HG03378 (cell line): ENCODE data around the gene NCAM1.

ENCODE experiments used
- ATAC-seq: cut with Tn5 transposase; IDR thresholded peaks from one replicate; pipeline ENCODE4 v1.9.1; 2021; ENCODE audit warnings: mild to moderate bottlenecking, moderate library complexity; ENCODE audit not compliant: unreplicated experiment

Gene NCAM1

DNA sequence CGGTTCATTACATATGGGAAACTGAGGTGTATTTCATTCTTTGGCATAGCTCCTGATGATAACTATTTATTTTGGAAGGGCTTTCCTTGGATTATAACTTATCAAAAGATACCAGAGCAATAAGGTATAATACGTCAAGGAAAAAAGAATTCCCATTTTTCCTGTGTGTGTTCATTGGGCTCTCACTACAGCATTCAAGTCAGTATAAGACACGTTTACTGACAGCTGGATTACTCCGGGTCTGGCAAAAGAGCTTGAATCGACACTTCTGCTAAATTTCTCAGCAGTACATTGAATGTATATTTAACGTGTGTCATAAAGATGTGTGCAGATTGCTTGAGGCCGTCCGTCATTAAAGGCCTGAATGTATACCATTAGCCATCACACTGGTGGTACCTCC is 163.4 kb downstream of the NCAM1 start:
- ATAC-seq, result no peak

DNA sequence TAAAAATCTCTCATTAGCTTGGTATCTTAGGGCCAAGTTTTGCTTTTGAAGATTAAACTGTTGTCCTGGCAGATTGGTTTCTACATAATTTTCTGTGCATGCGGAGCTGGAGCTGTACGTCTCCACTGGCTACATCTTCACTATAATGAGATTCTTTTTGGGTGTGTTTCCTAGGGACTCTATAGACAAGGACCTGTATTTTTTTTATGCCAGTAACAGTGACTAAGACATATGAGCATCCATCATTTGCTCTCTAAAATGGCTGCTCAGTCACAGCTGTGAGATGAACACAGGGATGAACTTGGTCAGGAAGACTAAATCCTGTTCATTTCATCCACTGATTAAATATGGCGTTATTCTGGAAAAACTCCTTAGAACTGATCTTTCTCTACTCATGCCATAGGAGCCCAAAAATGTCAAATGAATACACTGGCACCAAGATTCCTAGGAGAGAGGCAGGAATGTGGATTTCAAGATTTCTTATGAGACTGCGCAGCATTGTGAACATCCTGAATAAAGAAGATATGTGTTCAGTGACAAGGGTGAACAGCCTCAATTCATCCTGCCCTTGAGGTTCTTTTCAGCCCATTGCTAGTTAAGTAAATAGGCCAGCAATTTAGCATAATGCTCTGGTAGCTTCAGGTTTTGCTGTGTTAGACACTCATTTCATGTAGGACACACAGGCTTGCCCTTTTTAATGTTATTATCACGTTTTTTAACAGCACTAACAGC is 168.2 kb downstream of the NCAM1 start:
- no peak for ATAC-seq

DNA sequence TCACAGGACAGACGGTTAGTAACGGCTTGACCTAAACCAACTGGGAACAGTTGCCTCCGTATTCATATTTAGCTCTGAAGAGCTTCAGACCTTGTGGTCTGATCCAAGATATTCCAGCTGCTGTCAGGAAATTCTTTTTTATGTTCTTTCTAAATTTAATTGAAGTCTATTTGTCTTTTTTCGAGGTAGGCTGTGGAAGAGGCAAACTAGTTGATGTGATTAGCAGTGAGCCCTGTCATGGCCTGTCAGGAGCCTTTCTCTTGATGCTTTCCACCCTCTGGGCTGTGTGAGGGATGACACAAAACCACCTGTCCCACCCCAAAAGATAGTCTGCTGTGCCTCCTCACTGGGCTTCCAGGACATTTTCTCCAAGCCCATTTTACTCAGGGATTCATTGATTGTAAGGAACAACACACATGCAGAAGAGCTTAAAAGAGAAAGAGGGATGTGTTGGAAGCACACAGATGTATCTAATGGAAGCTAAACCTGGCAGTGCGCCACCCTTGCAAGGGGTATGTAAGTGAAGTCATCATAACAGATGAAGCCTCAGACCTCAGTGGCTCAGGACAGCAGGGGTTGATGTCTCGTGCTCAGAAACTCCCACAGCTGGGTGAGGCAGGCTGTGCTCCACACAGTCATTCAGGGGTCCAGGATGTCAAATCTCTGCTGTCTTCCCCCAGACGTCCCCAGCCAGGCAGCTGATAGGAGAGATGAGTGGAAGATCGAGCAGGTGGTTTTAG is 170.0 kb downstream of the NCAM1 start:
- ATAC-seq, result no peak

DNA sequence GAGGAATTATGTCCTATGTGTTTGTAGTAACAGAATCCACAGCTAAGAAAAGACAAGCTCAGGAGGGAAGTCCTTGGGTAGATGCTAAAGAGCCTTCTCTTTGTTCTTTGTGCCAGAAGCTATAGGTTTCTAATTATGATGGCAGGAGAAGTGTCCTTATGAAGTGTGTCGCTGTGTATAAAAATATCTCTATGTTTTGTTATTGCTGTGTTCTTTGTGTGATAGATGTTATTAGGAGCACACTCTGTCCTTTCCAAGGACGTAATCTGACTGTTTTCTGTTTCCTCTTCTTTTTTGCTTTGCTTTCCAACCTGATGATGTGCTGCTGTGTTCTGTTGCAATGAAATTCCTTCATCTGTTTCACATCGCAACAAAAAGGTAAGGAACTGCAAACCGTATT is 171.9 kb downstream of the NCAM1 start:
- ATAC-seq, result no peak

DNA sequence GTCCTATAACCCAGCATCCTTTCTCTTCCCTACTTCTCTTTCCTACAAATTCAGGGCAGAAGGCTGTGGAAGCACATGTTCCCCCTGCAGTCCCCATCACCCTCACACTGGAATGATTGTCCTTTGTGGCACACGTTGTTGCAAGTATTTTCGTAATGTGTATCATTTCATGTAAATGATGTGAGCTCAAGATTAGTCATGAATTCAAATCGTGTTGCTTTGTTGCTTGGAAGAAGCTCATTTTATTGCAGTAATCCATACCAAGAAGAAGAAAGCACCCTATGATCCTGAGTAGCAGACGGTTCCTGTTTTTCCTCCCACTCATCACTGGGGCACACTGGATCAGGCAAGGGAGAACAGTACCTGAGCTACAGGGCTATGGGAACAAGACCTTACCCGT is 173.4 kb downstream of the NCAM1 start:
- no peak for ATAC-seq

DNA sequence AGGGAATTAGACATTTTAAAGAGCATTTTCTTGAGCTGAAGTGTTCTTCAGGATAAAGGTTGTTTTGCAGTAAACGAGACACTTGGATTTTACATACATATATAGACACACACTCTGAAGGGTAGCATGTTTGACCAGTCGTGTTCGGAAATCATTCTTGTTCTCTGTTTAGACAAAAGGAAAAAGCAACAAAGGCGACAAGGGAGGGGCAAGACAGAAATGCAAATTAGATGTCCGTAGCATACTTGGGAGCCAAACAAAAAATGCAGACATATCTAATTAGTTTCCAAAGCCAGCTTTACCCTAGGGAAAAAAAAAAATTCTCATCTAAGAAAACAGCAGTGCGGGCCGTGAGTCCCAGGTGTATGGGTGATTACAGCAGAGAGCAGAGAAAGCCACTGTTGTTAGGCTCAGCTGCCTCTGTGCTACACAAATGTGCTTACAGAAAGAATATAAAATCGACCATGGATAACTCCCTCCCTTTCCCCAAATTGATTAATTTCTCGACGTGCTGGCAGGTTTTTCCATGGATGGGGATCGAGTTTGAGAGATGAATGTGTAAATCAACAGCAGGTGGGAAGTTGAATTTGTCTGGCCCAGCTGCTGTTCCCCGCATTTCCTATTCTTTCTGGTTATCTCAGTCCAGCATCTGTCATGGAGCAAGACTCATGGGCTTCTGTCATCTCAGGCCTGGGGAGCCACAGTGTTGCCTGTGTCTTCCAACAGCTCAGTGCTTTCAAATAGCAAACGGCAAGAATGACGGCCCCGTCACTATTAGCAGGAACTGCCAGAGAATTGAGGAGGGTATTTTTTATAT is 176.7 kb downstream of the NCAM1 start:
- no peak for ATAC-seq

DNA sequence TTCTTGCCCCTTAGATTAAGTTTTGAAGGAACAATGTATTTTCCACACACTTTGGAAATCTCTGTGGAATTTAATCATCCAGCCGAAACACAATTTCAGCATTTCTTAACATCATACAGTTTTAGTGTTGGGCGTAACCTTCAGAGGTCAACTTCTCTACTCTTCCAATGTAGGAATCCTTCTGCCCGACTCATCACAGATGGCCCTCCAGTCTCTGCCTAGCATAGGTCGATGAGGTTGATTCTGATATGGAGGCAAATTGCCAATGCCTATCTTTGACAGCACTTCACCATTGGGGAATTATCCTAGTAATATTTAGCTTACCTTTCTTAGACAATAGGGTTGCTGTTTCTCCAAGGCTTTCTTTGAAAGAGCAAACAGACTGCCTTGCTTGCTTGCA is 177.5 kb downstream of the NCAM1 start:
- no peak for ATAC-seq

DNA sequence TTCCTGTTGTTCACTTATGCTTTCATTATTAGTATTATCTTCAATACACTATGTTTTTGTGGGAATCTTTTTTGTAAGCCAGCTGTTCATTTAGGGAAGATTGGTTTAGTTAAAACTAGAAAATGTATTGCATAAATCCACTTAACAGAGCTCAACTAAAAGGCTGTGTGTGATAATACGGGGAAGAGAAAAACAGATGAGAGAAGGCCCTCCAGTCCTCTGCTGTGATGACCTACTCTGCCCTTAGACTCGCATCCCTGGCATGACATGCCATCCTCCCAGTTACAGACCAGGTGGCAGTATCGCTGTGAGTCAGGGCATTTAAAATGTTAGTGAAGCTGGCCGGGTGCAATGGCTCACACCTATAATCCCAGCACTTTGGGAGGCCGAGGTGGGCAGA is 179.8 kb downstream of the NCAM1 start:
- no peak for ATAC-seq

DNA sequence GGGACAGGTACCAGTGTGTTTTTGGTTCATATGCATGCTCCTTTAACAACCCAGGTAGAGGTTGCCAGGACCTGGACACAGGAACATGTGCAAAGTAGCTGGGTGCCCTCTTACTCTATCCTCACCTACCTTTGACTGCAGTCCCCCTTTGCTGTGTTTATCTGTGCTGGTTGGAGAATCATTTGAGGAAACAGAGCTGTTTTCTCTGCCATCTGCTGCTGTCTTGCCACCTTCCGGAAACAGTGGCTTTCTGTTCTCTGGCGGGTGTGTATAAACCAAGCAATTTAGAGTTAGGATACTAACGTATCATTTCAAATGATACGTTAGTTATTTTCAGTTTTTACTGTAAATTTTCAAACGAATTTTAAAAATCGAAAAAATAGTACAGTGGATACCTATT is 181.3 kb downstream of the NCAM1 start:
- no peak for ATAC-seq

DNA sequence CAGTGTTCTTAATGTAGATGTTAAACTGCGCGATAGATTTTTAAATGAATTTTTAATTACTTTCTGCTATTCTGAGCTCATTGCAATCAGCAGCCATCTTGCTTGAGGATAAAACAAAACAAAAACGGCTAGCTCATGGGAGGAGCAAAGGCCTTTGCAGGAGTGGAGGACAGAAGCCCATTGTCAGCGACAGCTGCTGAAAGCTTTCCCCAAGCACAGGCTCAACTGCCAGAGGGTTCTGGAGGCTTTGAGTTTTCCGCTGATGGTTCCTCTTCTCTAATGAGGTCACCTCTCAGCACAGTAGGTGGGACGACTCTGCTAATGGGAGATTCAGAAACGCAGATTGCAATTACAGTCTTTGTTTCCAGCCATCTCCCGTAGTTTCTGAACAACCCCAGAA is 186.0 kb downstream of the NCAM1 start:
- ATAC-seq, result no peak

DNA sequence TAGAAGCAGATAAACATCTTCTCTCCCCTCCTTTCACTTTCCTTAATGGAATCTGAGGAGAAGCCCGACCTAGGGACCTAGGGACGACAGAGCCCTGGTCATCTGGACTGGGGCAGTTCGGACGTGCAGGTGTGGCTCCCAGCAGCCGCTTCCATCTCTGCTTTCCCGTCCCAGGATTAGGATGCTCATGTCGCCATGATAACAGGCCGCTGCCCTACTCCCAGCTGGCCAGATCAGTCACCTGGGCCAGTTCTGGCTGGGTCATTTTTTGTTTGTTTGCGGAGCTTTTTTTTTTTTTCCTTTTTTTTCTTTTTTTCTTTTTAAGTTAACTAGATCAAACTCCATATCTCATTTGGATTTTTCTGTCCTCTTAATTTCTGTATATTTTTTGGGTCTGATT is 186.9 kb downstream of the NCAM1 start:
- no peak for ATAC-seq

DNA sequence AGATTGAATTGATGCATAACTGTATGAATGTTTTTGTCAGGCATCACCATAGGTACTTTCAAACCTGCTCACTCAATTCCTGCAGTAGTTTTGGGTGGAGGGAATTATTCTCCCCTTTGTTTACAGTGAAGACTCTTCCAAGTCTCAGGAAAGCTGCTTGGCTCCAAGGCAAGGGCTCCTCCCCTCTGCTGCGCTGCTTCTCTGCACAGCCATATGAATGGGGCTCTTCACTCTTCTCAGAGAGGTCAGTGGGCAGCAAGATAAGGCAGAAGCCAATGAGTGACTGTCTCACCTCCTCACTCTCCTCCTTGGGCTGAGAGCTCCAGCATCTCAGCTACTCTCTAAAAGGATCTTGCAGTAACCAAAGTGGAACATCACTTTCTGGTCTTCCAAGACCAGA is 187.4 kb downstream of the NCAM1 start:
- no peak for ATAC-seq

DNA sequence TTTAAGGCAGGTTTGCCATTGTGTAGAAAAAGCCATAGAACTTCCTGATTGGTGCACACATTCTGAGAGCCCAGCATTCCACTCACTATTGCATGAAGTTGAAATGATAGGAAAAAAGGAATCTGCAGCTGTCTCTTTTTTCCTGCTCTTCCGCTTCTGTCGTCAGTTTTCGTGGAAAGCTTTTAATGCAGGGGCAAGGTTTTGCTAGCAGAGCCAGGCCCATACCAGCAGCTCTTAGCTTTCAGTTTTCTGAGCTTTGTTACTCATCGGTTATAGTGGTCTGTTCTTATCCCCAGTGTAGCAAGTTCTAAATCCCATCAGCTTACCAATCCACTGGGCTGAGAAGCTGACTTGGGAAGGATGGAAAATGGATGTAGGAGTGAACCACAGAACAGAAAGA is 190.3 kb downstream of the NCAM1 start:
- no peak for ATAC-seq

DNA sequence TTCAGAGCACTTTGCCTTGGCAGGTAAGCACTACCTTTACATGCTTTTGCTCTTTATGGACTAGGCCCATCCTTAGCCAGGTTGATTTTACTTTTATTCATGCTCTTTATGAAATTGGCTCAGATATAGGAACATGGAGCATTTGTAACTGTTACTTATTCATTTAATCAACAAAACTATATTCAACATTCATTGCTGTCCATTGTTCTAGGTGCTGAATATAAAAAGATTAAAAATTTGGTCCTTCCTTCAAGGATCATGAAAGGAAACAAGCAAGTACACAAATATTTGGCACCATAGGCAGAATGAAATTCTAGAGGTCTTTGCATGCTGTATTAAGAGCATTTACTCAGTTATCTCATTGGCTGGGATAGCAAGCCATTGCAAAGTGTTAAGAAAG is 191.3 kb downstream of the NCAM1 start:
- ATAC-seq, result no peak

DNA sequence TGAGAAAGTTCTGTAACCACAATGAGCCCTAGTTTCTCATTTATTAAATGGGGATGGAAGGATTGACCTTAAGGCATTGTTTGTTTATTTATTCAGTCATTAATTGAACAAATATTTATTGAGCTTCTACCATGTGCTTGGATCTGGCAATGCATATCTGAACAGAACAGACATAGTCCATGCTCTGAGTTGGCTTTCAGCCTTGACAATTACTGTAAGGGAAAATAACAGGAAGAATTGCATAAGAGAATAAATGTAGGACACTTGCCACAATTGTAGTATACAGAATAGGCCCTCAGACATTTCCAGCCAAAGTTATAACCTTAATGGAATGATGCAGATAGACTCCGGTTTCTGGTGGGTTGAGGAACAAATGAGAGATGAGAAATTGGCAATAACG is 192.6 kb downstream of the NCAM1 start:
- ATAC-seq, result no peak

DNA sequence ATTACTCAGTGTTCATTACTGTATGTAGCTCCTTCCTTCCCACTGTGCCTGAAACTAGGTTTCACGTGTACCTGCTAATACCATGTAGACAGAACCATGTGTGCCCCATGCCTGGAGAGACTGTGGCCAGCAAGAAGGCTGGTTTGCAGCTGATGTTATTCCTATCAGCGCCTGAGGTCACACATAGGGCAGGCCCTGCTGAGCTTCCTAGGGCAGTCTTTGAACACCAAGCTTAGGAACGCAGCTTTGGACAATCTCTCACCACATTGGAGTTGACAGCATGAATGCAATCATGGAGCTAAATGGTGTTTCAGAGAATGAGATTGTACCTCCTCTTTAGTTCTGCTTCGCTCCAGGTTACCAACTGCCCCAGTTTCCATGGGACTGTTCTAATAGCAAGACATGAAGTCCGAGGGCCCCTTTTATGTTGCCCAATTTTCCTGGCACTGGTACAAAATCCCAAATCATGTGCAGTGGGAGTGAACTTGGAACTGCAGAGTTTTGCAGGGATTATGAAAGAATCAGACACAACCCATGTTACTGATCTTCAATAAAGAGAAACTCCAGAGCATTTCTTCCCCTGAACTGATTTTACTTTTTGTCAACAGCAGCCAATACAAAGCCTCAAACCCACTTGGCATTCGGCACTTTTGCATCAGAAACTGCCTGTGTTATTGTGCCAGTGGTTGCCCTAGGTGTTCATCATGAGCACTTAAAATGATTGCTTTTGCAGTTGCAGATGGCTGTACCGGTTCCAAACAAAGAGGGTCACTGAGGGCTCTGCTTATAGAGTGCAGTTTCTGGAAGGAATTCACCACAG is 199.0 kb downstream of the NCAM1 start:
- ATAC-seq, result no peak

DNA sequence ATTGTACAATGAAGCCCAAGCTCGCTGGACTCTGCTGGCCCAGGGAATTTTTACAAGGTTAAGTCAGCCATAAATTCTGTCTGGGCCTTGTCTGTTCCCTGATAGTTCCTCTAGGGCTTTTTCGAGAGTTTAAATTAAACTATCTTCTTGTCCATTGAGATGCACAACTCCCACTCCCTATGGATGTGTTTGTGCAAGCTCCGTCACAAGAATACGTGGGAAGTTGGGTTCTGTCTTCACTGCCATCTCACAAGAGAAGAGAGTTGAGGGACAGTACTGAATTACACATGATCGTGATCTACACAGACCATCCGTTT is 199.5 kb downstream of the NCAM1 start:
- no peak for ATAC-seq

DNA sequence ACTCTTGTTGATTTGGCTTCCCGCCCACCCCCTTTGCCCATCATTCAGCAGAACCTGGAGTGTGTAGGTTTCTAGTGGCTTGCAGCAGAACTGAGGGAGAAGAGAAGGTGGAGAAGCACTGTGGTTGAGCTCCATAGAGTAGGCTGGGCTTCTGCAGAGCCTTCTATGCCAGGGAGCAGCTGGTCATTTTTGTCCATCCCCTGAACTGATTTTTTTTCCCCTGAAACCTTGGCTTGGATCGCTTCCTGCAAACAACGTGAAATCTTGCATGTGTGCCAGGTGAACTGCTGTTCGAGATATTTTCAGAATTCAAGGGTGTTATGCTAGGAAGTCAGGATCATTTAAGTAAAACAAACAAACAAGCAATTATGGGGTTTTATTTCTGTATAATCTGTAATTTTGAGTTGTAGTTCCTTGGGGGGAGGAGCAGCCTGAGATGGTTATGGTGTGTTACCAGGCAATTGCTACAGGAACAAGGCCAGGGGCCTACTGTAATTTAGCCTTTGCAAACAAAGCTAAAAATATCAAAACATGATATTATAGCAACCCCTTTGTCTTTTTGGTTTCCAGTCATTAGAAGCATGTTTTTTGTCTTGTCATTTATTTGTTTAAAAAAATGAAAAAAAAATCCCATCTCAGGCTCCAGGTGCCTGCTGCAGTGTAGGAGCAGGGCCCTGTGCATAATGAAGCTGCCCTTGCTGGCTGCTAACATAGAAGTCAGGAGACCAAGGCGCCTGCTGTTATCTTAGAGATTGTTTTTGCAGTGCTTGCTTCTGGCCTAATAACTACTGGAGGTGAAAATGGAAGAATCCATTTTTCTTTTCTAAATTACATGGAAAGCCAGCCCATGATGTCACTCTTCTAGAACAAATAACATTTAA is 200.7 kb downstream of the NCAM1 start:
- ATAC-seq, result no peak

DNA sequence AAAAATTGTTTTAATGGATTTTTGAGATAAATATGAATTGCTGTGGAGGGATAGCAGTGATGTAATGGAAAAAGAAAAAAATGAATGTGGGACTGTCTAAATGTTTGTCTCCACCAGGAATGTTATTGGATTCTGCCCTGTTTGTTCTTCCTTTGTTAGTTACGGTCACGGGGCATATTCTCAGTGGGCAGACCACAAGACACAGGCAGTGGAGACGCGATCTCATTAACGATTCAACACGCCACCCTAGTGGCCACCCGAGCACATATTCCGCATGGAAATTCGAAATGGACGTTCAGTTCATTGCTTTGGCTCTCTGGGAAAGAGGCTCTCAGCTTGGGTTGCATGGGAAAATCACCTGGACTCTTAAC is 201.4 kb downstream of the NCAM1 start:
- ATAC-seq, result no peak

DNA sequence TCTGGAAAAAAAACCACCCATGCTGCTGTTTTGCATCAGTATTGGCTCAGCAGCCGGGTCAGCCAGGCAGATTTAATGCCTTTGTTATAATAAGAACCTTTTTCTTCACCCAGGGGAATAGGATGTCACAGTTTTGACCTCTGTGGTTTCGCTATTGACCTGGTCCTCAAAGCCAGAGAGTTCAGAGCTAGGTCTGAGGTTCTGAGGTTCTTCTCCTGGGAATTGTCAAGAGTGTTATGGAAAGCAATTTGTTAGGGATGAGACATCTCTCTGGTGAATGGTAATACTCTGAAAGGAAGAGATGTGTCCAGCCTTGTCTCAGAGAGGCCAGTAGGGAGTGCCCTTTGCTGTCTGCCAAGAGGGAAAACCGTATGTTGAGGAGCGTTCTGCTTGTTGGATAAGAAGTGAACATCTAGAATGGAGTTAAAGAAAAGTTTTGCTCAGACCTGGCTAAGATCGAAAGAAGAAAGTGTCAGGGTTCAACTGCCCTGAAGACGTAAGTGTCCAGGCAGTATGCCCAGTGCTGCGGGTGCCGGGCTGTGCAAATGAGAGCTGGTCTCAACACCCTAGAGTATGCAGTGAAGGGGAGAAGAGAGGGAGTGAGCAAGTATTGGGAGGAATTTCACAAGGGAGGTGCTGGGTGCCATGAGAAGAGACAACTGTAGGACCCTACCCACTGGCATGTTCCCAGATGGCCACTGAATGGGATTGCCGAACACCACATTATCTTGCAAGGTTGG is 202.2 kb downstream of the NCAM1 start:
- no peak for ATAC-seq
